ENCODE data around the gene BTG3. TPM values are rescaled to one million over a fixed set of nuclear protein-coding genes. Genes with fewer than 3 reads are reported as not detected.
A peak's percentile ranks its signal among the peaks of the same experiment; 100 is the strongest.

BTG3 gene
- total and polyA plus RNA-seq, 11 donors, result 2.6 to 16.1 (median 6.4) TPM

- no peaks in the 10 kb centered on the region for H3K4me1 ChIP-seq
- WGBS, 4 donors, result 88 to 91% (median 90%) methylated on average over 9 of the region's 9 CpGs
- no peak for ATAC-seq
- no peaks in the 10 kb centered on the region for H3K27me3 ChIP-seq
- intact Hi-C loops (cut with DNase I), result no loop called here
- H3K9me3 ChIP-seq, result no peaks in the 10 kb centered on the region
- H3K36me3 ChIP-seq, result peaks cover 0 to 2% (median 0%) of the 10 kb centered on the region in 9 donors
- DNase-seq, result no peak
- H3K4me3 ChIP-seq, result no peak overlapping the region
- H3K27ac ChIP-seq, result no peak overlapping the region
- TF ChIP-seq POLR2A (IDR thresholded peaks at IDR 0.05) (no peak), CTCF (IDR thresholded peaks at IDR 0.05) (no peak)
These were observed 41.9 kb downstream of the BTG3 start for GRCh38 chr21:17570786-17571185.

GRCh38 chr21:17560377-17561025 lies 52.2 kb downstream of the BTG3 start:
- H3K4me1 ChIP-seq, result no peaks in the 10 kb centered on the region
- intact Hi-C loops (cut with DNase I), result no loop called here
- H3K9me3 ChIP-seq, result no peaks in the 10 kb centered on the region
- DNase-seq (no peak), ATAC-seq (no peak)
- no peak overlapping the region for H3K4me3 ChIP-seq
- no peak overlapping the region for H3K27ac ChIP-seq
- H3K27me3 ChIP-seq, result no peaks in the 10 kb centered on the region
- TF ChIP-seq CTCF (IDR thresholded peaks at IDR 0.05) (no peak), POLR2A (IDR thresholded peaks at IDR 0.05) (no peak)
- WGBS, 4 donors, result 46 to 57% (median 53%) methylated on average over 5 of the region's 5 CpGs
- H3K36me3 ChIP-seq, result peaks cover 0 to 8% (median 0%) of the 10 kb centered on the region in 9 donors

GRCh38 chr21:17554679-17555465 lies 57.8 kb downstream of the BTG3 start:
- intact Hi-C loops (cut with DNase I), result no loop called here
- no peak for DNase-seq

More at GRCh38 chr21:17554679-17555465, 57.8 kb downstream of the BTG3 start:
- peak in 3 of 4 donors; percentile 63 to 75 (median 74) for ATAC-seq
- Histone ChIP-seq H3K4me1 (peaks cover 0 to 10% (median 1%) of the 10 kb centered on the region in 12 donors), H3K9me3 (no peaks in the 10 kb centered on the region), H3K36me3 (peaks cover 0 to 3% (median 0%) of the 10 kb centered on the region in 9 donors), H3K27ac (peak overlapping the region in 3 of 12 donors; percentile 18 to 44 (median 41)), H3K27me3 (no peaks in the 10 kb centered on the region), H3K4me3 (no peak overlapping the region)
- TF ChIP-seq CTCF (IDR thresholded peaks at IDR 0.05) (peak in 4 of 12 donors; percentile 14 to 26 (median 16)), POLR2A (IDR thresholded peaks at IDR 0.05) (no peak)
- WGBS, 4 donors, result 17 to 33% (median 29%) methylated on average over 6 of the region's 6 CpGs

All from heart left ventricle (tissue), 16 donors.